ENCODE measurements around the gene ANO9.
"Not testable (repeated sequence)": the region's sequence is repeated elsewhere in the genome, so short reads cannot be mapped to it uniquely, and the experiment has no call there.

ANO9 gene

DNA sequence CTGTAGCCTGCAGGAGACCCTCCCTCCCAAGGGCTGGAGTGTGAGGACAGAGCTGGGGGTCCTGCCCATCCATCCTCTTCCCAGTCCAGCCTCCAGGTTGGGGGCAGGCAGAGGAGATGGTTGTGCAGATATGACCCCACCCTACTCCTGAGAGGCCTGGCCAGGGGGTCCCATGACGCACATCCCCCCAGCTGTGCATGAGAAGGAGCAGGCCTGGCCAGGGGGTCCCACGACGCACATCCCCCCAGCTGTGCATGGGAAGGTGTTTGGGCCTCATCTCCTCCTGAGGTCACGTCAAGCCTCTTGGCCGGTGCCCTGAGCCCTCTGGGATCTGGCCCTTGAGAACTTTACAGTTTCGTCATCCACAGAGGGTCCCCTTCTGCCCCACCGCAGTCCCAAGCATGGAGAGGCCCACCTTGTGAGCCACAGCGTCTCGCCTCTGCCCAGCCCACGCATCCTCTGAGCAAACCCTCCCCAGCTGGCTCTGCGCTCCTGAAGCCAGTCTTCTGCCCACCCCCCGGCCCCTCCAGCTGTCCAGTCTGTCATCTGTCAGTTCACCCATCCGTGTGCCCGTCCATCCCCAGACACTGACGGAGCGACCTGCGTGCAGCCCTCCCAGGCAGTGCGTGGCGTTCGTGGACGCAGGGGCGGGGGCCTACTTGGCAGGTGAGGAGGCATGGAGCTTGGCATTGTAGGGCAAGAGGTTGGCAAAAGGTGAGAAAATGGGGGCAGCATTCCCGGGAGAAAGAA lies 2.3 kb downstream of the ANO9 start:
- DNase-seq: no peak
- TF ChIP-seq, protein P1, sequence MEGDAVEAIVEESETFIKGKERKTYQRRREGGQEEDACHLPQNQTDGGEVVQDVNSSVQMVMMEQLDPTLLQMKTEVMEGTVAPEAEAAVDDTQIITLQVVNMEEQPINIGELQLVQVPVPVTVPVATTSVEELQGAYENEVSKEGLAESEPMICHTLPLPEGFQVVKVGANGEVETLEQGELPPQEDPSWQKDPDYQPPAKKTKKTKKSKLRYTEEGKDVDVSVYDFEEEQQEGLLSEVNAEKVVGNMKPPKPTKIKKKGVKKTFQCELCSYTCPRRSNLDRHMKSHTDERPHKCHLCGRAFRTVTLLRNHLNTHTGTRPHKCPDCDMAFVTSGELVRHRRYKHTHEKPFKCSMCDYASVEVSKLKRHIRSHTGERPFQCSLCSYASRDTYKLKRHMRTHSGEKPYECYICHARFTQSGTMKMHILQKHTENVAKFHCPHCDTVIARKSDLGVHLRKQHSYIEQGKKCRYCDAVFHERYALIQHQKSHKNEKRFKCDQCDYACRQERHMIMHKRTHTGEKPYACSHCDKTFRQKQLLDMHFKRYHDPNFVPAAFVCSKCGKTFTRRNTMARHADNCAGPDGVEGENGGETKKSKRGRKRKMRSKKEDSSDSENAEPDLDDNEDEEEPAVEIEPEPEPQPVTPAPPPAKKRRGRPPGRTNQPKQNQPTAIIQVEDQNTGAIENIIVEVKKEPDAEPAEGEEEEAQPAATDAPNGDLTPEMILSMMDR (IDR thresholded peaks at IDR 0.05): no peak
- intact Hi-C loops (cut with DNase I; ENCODE audit: low total_unique reads): no loop called here
- no peaks in the 10 kb centered on the region for H3K36me3 ChIP-seq
- H3K4me1 ChIP-seq: peaks cover 0 to 10% (median 0%) of the 10 kb centered on the region in 4 donors
- H3K9me3 ChIP-seq: no peaks in the 10 kb centered on the region
- H3K27me3 ChIP-seq: peaks cover 0 to 74% of the 10 kb centered on the region in 2 donors
- no peak overlapping the region for H3K4me3 ChIP-seq
- H3K27ac ChIP-seq: no peak overlapping the region

GRCh38 chr11:438101-438844 lies 3.5 kb downstream of the ANO9 start:
- intact Hi-C loops (cut with DNase I; ENCODE audit: low total_unique reads): no loop called here
- TF ChIP-seq, protein P1 (IDR thresholded peaks at IDR 0.05): no peak
- Histone ChIP-seq H3K4me1 (peaks cover 0 to 10% (median 0%) of the 10 kb centered on the region in 4 donors), H3K27ac (no peak overlapping the region), H3K36me3 (no peaks in the 10 kb centered on the region), H3K4me3 (no peak overlapping the region), H3K9me3 (no peaks in the 10 kb centered on the region), H3K27me3 (peaks cover 0 to 75% of the 10 kb centered on the region in 2 donors)
- DNase-seq: no peak

- Histone ChIP-seq H3K9me3 (no peaks in the 10 kb centered on the region), H3K36me3 (no peaks in the 10 kb centered on the region), H3K27me3 (peaks cover 0 to 75% of the 10 kb centered on the region in 2 donors), H3K4me1 (peaks cover 0 to 10% (median 0%) of the 10 kb centered on the region in 4 donors), H3K4me3 (no peak overlapping the region), H3K27ac (no peak overlapping the region)
- TF ChIP-seq, protein P1 (IDR thresholded peaks at IDR 0.05): no peak
- intact Hi-C loops (cut with DNase I; ENCODE audit: low total_unique reads): no loop called here
- DNase-seq: no peak
Observed at GRCh38 chr11:437228-437870, 4.5 kb downstream of the ANO9 start.

GRCh38 chr11:434999-435740 lies 6.6 kb downstream of the ANO9 start:
- H3K4me3 ChIP-seq; H3K9me3 ChIP-seq; H3K4me1 ChIP-seq; H3K36me3 ChIP-seq; H3K27ac ChIP-seq; DNase-seq; intact Hi-C loops (cut with DNase I; ENCODE audit: low total_unique reads): not testable (repeated sequence)
- peaks cover 0 to 62% of the 10 kb centered on the region in 2 donors for H3K27me3 ChIP-seq

DNA sequence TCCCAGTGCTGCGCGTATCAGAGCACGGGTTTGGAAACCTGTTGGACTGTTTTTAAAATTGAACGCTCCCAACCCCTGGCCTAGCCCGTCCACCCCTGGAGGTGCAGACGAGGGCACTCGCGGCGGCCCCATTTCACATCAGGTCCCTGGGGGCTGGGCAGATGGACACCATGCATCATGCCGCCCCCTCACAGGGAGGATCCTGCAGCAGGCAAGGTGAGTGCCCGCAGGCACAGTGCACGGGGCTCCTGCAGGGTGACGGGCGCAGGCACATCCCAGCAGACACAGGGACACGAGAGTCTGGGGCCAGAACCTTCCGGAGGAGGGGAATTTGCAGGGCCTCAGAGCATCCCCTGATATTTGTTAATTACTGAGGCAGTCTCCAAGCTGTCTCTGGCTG lies 7.3 kb downstream of the ANO9 start:
- peaks cover 0 to 55% of the 10 kb centered on the region in 2 donors for H3K27me3 ChIP-seq
- DNase-seq: no peak
- H3K9me3 ChIP-seq: no peaks in the 10 kb centered on the region
- intact Hi-C loops (cut with DNase I; ENCODE audit: low total_unique reads): no loop called here
- H3K27ac ChIP-seq: no peak overlapping the region
- H3K4me3 ChIP-seq: no peak overlapping the region
- TF ChIP-seq, protein P1 (IDR thresholded peaks at IDR 0.05): no peak
- no peaks in the 10 kb centered on the region for H3K4me1 ChIP-seq
- no peaks in the 10 kb centered on the region for H3K36me3 ChIP-seq
